ES-I3 (cell line): Measurements from ENCODE around the gene KRTAP12-4.

Source experiments
- H3K36me3 ChIP-seq: 2 replicates; pipeline ENCODE4 v1.6.1; 2013; ENCODE audit warnings: mild to moderate bottlenecking, low read length, control low read depth, moderate library complexity; ENCODE audit not compliant: insufficient read depth
- H3K4me1 ChIP-seq: 2 replicates; pipeline ENCODE4 v1.6.1; 2013; ENCODE audit warnings: mild to moderate bottlenecking, control low read depth, low read length; ENCODE audit not compliant: insufficient read depth
- H3K9ac ChIP-seq: 2 replicates; pipeline ENCODE4 v1.6.1; 2013; ENCODE audit warnings: low read depth, mild to moderate bottlenecking, low read length, moderate library complexity
- H3K9me3 ChIP-seq: 2 replicates; pipeline ENCODE4 v1.6.1; 2013; ENCODE audit warnings: mild to moderate bottlenecking, low read length, moderate library complexity; ENCODE audit not compliant: control insufficient read depth, insufficient read depth

The KRTAP12-4 gene

DNA sequence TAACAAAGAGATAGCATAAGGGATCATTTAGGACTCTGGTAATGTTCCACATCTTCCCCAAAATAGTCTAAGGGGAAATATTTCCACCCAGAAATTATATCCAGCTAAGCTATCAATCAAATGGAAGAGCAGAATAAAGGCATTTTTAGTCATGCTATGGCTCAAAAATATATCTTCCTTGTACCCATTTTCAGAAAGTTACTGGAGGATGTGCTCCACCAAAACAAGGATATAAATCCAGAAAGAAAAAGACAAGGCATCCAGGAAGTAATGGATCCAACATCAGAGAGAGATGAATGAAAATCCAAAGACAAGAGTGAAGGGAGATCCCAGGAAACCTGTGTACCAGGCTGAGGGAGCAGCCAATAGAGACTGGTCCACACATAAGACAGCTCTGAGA, 45.3 kb downstream of the KRTAP12-4 start:
- no peaks in the 10 kb centered on the region for H3K4me1 ChIP-seq
- H3K9ac ChIP-seq, result no peak overlapping the region
- H3K9me3 ChIP-seq, result peaks cover 5% of the 10 kb centered on the region; the same call in 1 of the 2 replicates
- H3K36me3 ChIP-seq, result no peaks in the 10 kb centered on the region

DNA sequence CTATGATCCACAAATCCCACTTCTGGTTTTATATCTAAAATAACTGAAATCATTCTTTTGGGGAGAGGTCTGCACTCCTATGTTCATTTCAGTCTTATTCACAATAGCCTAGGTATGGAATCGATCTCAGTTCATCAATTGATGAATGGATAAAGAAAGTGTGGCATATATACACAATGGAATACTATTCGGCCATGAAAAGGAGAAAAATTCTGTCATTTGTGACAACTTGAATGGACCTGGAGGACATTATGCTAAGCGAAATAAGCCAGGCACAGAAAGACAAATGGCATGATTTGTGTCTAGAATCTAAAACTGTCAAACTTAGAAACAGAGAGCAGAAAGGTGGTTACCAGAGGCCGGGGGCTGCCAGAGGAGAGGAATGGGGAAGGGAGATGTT, 48.0 kb downstream of the KRTAP12-4 start:
- Histone ChIP-seq H3K36me3 (no peaks in the 10 kb centered on the region), H3K9me3 (peaks cover 5% of the 10 kb centered on the region; the same call in 1 of the 2 replicates), H3K9ac (no peak overlapping the region), H3K4me1 (no peaks in the 10 kb centered on the region)
